A549 (cell line): ENCODE measurements around the gene LAPTM5.

ENCODE experiments used
- CHD2 ChIP-seq: fragments of 150-350 bp; IDR thresholded peaks from 2 replicates; pipeline ENCODE4 v1.6.1; 2014; ENCODE audit warnings: low read length; ENCODE audit not compliant: partially characterized antibody
- EP300 ChIP-seq, 2 experiments: fragments of >200 bp; sonication (Bioruptor Twin); formaldehyde crosslinking; IDR thresholded peaks; 2 replicates in 1 of 2; 3 replicates in 1 of 2; pipeline ENCODE4 v1.6.1; 2016 to 2017
- PHF8 ChIP-seq: fragments of 200-600 bp; sonication (generic); IDR thresholded peaks from 2 replicates; pipeline ENCODE4 v1.6.1; 2016; ENCODE audit warnings: low read depth, mild to moderate bottlenecking, antibody characterized with exemption, moderate library complexity, borderline replicate concordance
- POLR2A ChIP-seq: IDR thresholded peaks from 2 replicates; pipeline ENCODE4 v1.6.1; 2012; ENCODE audit warnings: mild to moderate bottlenecking, low read length
- POLR2AphosphoS2 ChIP-seq: conservative IDR thresholded peaks from 2 replicates; pipeline ENCODE4 v1.6.1; 2012; ENCODE audit warnings: low read length, improper control_type of control experiment, inconsistent platforms
- RAD21 ChIP-seq, 2 experiments: fragments of >200 bp in 1 of 2; sonication (Bioruptor Twin) in 1 of 2; formaldehyde crosslinking in 1 of 2; IDR thresholded peaks in 1 of 2; conservative IDR thresholded peaks in 1 of 2; 2 replicates in 1 of 2; 3 replicates in 1 of 2; pipeline ENCODE4 v1.6.1; 2012 to 2018; ENCODE audit warnings: inconsistent platforms in 1 of 2
- RARB ChIP-seq: fragments of 250-450 bp; sonication (Bioruptor Pico); IDR thresholded peaks from 2 replicates; pipeline ENCODE4 v1.8.0; 2021; ENCODE audit warnings: mild to moderate bottlenecking, moderate library complexity
- TP53 ChIP-seq: fragments of 250-450 bp; sonication (Bioruptor Pico); IDR thresholded peaks from 2 replicates; pipeline ENCODE4 v1.5.0; 2021; ENCODE audit warnings: mild to moderate bottlenecking, moderate library complexity
- TF ChIP-seq, protein P1 (sequence below): fragments of >200 bp; sonication (Bioruptor Twin); formaldehyde crosslinking; IDR thresholded peaks from 3 replicates; pipeline ENCODE4 v1.5.1; 2016

DNA sequence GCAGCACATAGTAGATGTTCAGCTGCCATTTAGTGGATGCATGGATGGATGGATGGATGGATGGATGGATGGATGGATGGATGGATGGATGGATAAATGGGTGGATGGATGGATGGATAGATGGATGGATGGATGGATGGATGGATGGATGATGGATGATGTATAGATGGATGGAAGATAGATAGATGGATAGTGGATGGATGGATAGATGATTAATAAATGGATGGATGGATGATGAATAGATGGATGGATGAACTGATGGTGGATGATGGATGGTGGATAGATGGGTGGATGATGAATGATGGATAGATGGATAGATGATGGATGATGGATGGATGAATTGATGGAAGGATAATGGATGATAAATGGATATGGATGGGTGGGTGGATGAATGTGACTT is 54.8 kb downstream of the LAPTM5 start:
- TF ChIP-seq TP53 (CRISPR knock-in tag): no peak
- no peak for TF ChIP-seq POLR2A
- TF ChIP-seq EP300 (IDR thresholded peaks at IDR 0.05): no peak
- TF ChIP-seq, protein P1, sequence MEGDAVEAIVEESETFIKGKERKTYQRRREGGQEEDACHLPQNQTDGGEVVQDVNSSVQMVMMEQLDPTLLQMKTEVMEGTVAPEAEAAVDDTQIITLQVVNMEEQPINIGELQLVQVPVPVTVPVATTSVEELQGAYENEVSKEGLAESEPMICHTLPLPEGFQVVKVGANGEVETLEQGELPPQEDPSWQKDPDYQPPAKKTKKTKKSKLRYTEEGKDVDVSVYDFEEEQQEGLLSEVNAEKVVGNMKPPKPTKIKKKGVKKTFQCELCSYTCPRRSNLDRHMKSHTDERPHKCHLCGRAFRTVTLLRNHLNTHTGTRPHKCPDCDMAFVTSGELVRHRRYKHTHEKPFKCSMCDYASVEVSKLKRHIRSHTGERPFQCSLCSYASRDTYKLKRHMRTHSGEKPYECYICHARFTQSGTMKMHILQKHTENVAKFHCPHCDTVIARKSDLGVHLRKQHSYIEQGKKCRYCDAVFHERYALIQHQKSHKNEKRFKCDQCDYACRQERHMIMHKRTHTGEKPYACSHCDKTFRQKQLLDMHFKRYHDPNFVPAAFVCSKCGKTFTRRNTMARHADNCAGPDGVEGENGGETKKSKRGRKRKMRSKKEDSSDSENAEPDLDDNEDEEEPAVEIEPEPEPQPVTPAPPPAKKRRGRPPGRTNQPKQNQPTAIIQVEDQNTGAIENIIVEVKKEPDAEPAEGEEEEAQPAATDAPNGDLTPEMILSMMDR: no peak
- TF ChIP-seq RARB: no peak
- TF ChIP-seq CHD2: no peak
- no peak for TF ChIP-seq POLR2AphosphoS2
- no peak for TF ChIP-seq RAD21 (conservative IDR thresholded peaks at IDR 0.05 in 1 of 2, IDR thresholded peaks at IDR 0.05 in 1 of 2)
- TF ChIP-seq PHF8: no peak
